CD4-positive, CD25-positive, alpha-beta regulatory T cell (primary cell): ENCODE measurements around the gene TMEM181. TPM values are rescaled to one million over a fixed set of nuclear protein-coding genes. Genes with fewer than 3 reads are reported as not detected.
"Not testable (repeated sequence)": the region's sequence is repeated elsewhere in the genome, so short reads cannot be mapped to it uniquely, and the experiment has no call there.

Experiments used
- ATAC-seq, 2 donors: fragments of 150-1000 bp; cut with Tn5 transposase; one replicate each; pipeline ENCODE4 v1.10.0; 2021; ENCODE audit warnings: low read depth in 2 of 2, moderate number of reproducible peaks in 2 of 2, moderate library complexity in 1 of 2
- DNase-seq, 3 donors: peaks; one replicate each; pipeline versions ENCODE4 v3.0.0 to v3.0.0-alpha.2; 2012 to 2022; ENCODE audit warnings: mixed read lengths in 1 of 3
- H3K27ac ChIP-seq: one replicate; pipeline ENCODE4 v1.7.0; 2013; ENCODE audit warnings: mild to moderate bottlenecking, low read length; ENCODE audit not compliant: insufficient read depth, poor library complexity, severe bottlenecking
- H3K27me3 ChIP-seq: one replicate; pipeline ENCODE4 v1.7.0; 2013; ENCODE audit warnings: low read length; ENCODE audit not compliant: control insufficient read depth, insufficient read depth
- H3K36me3 ChIP-seq: one replicate; pipeline ENCODE4 v1.7.0; 2013; ENCODE audit warnings: mild to moderate bottlenecking, low read length, moderate library complexity; ENCODE audit not compliant: control insufficient read depth, insufficient read depth
- H3K4me1 ChIP-seq: 2 replicates; pipeline ENCODE4 v1.7.0; 2013; ENCODE audit warnings: mild to moderate bottlenecking, low read length; ENCODE audit not compliant: insufficient read depth, control insufficient read depth, poor library complexity, severe bottlenecking
- H3K4me3 ChIP-seq: one replicate; pipeline ENCODE4 v1.7.0; 2013; ENCODE audit warnings: low read depth, mild to moderate bottlenecking, low read length, moderate library complexity
- H3K9me3 ChIP-seq, 2 experiments: 1 replicate in 1 of 2; 2 replicates in 1 of 2; pipeline ENCODE4 v1.7.0; 2013; ENCODE audit warnings: low read length in 2 of 2, mild to moderate bottlenecking in 1 of 2, moderate library complexity in 1 of 2; ENCODE audit not compliant: control insufficient read depth in 2 of 2
- H3K27ac Mint-ChIP-seq, 3 donors: one replicate each; pipeline ENCODE4 v1.8.0; 2020 to 2022; ENCODE audit warnings: mild to moderate bottlenecking in 3 of 3, mixed read lengths in 3 of 3, moderate library complexity in 2 of 3
- H3K27me3 Mint-ChIP-seq: one replicate; pipeline ENCODE4 v1.8.0; 2022; ENCODE audit warnings: mild to moderate bottlenecking, mixed read lengths
- H3K36me3 Mint-ChIP-seq: one replicate; pipeline ENCODE4 v1.8.0; 2020; ENCODE audit warnings: mixed read lengths
- H3K4me1 Mint-ChIP-seq, 4 donors: one replicate each; pipeline ENCODE4 v1.8.0; 2020 to 2022; ENCODE audit warnings: mixed read lengths in 4 of 4, mild to moderate bottlenecking in 1 of 4
- H3K4me3 Mint-ChIP-seq, 4 donors: one replicate each; pipeline ENCODE4 v1.8.0; 2020 to 2022; ENCODE audit warnings: mild to moderate bottlenecking in 4 of 4, mixed read lengths in 4 of 4, moderate library complexity in 3 of 4
- H3K9me3 Mint-ChIP-seq, 7 donors: one replicate each; pipeline ENCODE4 v1.8.0; 2020 to 2022; ENCODE audit warnings: mixed read lengths in 7 of 7, mild to moderate bottlenecking in 3 of 7, moderate library complexity in 2 of 7
- polyA plus RNA-seq, 4 donors: library from polyadenylated mRNA; unstranded; fragments of 300-500 nt; fragmentation: Illumina TruSeq; gene quantifications; one replicate each; pipeline ENCODE4 v1.2.3, GENCODE V29; 2021
- total RNA-seq: library from RNA; stranded (reverse); gene quantifications from one replicate; pipeline ENCODE4 v1.2.3, GENCODE V29; 2022

TMEM181 gene
- total and polyA plus RNA-seq, 5 donors from 2014 or later, result 4.9 to 21.2 (median 5.6) TPM

DNA sequence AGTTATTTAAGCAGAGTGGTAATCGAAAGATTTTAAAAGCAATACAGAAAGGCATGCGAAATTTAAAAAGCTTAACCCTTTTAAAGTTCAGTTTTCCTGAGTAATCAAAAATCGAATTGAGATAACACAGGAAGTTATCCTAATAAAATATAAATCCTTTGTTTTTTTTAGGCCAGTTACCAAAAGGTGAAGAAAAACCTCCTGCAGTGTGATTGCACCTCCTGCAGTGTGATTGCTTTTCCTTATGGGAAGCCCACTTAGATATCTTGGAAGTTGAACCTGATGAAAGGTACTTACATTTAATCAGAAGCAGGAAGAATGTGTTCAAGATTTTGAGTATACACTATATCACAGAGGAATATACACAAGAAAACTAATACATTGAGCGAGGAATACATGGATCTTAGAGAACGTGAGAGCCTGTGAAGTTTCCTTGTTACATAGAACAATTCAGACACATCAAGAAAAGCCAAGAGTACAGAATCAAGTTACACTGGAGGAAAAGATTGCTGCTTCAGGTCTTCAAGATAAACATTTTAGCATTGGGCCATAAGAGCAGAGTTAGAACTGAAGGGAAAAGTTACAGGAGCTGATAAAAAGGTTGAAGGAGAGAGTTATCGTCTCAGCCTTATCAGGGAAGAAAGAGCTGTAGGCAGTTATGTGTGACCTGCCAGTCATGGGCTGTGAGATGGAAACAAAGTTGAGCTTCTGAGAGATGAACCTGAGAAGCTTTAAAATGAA is 7.7 kb upstream of the TMEM181 start:
- H3K9me3 ChIP-seq, result no peaks in the 10 kb centered on the region
- no peaks in the 10 kb centered on the region for H3K36me3 Mint-ChIP-seq
- peaks cover 0 to 2% (median 0%) of the 10 kb centered on the region in 7 donors for H3K9me3 Mint-ChIP-seq
- no peaks in the 10 kb centered on the region for H3K36me3 ChIP-seq
- no peak overlapping the region for H3K4me3 ChIP-seq
- H3K4me1 ChIP-seq, result no peaks in the 10 kb centered on the region
- no peak overlapping the region for H3K4me3 Mint-ChIP-seq
- H3K27me3 Mint-ChIP-seq, result peaks cover 17% of the 10 kb centered on the region
- no peak overlapping the region for H3K27ac Mint-ChIP-seq
- DNase-seq, result no peak
- H3K27me3 ChIP-seq, result peaks cover 3% of the 10 kb centered on the region
- H3K4me1 Mint-ChIP-seq, result peaks cover 0 to 15% (median 1%) of the 10 kb centered on the region in 4 donors
- no peak for ATAC-seq
- H3K27ac ChIP-seq, result no peak overlapping the region

DNA sequence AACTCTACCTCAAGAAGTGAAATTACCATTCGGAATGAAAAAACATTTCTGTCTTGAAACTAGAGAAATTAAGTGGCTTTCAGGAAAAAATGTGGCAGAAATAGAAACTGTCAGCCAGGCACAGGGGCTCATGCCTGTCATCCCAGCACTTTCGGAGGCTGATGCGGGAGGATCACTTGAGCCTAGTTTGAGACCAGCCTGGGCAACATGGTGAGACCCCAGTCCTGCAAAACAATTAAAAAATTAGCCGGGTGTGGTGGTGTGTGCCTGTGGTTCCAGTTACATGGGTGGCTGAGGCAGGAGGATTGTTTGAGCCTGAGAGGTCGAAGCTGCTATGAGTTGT is 7.1 kb upstream of the TMEM181 start:
- Mint-ChIP-seq H3K36me3 (no peaks in the 10 kb centered on the region), H3K27ac (no peak overlapping the region), H3K27me3 (peaks cover 14% of the 10 kb centered on the region), H3K4me3 (no peak overlapping the region), H3K4me1 (peaks cover 0 to 15% (median 1%) of the 10 kb centered on the region in 4 donors), H3K9me3 (peaks cover 0 to 2% (median 0%) of the 10 kb centered on the region in 7 donors)
- Histone ChIP-seq H3K36me3 (no peaks in the 10 kb centered on the region), H3K9me3 (no peaks in the 10 kb centered on the region), H3K4me1 (no peaks in the 10 kb centered on the region), H3K27me3 (peaks cover 3% of the 10 kb centered on the region), H3K4me3 (no peak overlapping the region), H3K27ac (no peak overlapping the region)
- DNase-seq, result no peak
- no peak for ATAC-seq

DNA sequence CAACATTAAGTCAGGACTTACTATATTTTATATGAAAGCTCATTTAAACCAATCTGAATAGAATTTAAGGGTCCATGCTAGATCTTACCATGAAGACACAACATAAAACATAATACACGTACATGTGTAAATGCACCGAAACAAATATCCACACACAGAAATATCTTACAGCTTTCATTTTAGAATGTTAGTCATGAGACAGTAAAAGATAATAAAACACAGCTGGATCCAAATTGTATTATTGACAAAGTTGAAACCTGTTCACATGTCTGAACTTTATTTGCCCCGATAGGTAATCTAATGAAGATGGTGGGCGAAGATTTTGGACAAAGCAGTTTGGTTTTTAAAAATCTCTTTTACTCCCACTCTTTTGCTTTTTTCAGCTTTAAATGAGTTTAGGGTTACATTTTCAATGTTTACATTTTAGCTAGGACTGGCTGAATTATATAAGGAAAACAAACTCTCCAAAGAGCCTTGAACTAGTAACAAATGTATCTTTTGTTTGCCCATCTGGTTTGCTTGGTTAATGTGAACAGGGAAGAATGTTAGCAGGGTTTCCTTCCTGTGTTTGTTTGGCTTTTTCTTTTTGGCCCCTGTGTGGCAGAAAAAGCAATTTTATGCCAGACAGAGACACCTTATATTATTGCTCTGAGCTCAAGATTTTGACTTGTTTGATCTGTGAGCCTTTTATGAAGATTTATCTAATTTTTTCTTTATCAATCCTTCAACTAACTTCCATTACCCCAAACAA is 5.1 kb upstream of the TMEM181 start:
- H3K27ac Mint-ChIP-seq, result no peak overlapping the region
- Histone ChIP-seq H3K4me1 (peaks cover 7% of the 10 kb centered on the region), H3K36me3 (no peaks in the 10 kb centered on the region), H3K27me3 (peaks cover 3% of the 10 kb centered on the region), H3K27ac (no peak overlapping the region), H3K9me3 (no peaks in the 10 kb centered on the region), H3K4me3 (no peak overlapping the region)
- DNase-seq (no peak), ATAC-seq (no peak)
- H3K27me3 Mint-ChIP-seq, result peaks cover 20% of the 10 kb centered on the region
- peaks cover 2 to 15% (median 9%) of the 10 kb centered on the region in 4 donors for H3K4me1 Mint-ChIP-seq
- no peaks in the 10 kb centered on the region for H3K36me3 Mint-ChIP-seq
- peaks cover 0 to 2% (median 0%) of the 10 kb centered on the region in 7 donors for H3K9me3 Mint-ChIP-seq
- H3K4me3 Mint-ChIP-seq, result peak overlapping the region in 1 of 4 donors; percentile 60

DNA sequence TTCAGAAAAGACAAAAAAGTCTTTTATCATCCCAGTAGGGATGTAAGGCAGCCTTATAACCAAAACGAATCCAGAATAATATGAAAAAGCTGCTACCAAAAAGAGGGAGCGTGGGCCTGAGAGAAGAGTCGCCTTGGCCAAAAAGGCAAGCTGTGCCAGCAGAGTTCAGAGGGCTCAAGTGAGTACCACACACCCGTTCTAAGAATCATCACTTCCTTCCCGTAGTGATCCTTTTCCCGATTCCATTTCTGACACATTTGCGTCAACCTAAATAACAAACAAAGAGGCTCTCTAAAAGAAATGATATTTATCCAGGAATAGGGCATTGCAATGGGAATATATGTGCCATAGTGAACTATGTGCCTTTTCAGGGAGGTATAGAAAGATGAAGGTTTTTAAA is 3.8 kb upstream of the TMEM181 start:
- no peak overlapping the region for H3K4me3 ChIP-seq
- peaks cover 11% of the 10 kb centered on the region for H3K4me1 ChIP-seq
- no peaks in the 10 kb centered on the region for H3K36me3 ChIP-seq
- Mint-ChIP-seq H3K4me1 (peaks cover 2 to 20% (median 15%) of the 10 kb centered on the region in 4 donors), H3K36me3 (peaks cover 3% of the 10 kb centered on the region), H3K27me3 (peaks cover 20% of the 10 kb centered on the region), H3K27ac (no peak overlapping the region), H3K4me3 (peak overlapping the region in 2 of 4 donors; percentile 24 to 60), H3K9me3 (peaks cover 0 to 2% (median 0%) of the 10 kb centered on the region in 7 donors)
- no peak for ATAC-seq
- H3K27me3 ChIP-seq, result peaks cover 3% of the 10 kb centered on the region
- H3K27ac ChIP-seq, result no peak overlapping the region
- no peak for DNase-seq
- H3K9me3 ChIP-seq, result no peaks in the 10 kb centered on the region

DNA sequence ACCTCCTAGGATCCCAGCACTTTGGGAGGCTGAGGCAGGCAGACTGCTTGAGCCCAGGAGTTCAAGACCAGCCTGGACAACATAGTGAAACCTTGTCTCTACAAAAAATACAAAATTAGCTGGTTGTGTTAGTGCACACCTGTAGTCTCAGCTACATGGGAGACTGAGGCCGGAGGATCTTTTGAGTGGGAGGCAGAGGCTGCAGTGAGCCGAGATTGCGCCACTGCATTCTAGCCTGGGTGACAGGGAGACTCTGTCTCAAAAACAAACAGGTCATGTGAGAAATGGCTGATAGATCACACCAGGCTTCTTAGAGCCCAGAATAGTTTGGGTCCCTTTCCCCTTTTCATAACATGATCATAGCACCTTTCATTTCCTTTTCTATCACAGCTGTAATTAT is 2.8 kb upstream of the TMEM181 start:
- H3K9me3 ChIP-seq, H3K27ac Mint-ChIP-seq, H3K36me3 ChIP-seq, H3K9me3 Mint-ChIP-seq, H3K27ac ChIP-seq, ATAC-seq, H3K27me3 ChIP-seq, H3K4me3 ChIP-seq, DNase-seq, H3K36me3 Mint-ChIP-seq: not testable (repeated sequence)
- H3K4me1 ChIP-seq, result peaks cover 21% of the 10 kb centered on the region
- H3K4me3 Mint-ChIP-seq, result peak overlapping the region in 1 of 4 donors; percentile 84
- H3K4me1 Mint-ChIP-seq, result peaks cover 11 to 30% (median 25%) of the 10 kb centered on the region in 4 donors
- peaks cover 19% of the 10 kb centered on the region for H3K27me3 Mint-ChIP-seq

DNA sequence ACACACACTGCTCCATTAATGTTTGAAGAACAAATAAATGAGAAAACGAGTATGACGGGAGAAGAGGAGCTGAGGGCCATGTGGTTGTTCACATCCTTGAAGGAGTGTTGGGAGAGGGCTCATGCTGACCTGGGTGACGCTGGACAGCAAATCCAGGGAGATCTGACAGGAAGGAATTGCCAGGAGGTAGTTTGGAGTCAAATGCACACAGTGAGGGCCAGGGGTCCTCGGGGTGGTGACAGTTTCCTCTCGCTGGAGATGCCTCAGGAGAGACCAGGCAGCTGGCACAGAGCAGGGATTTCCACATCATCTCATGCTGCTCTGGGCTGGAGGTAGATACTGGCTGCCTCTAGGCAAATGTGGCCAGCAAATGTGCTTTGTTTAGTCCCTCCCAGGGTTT is 2.0 kb upstream of the TMEM181 start:
- Histone ChIP-seq H3K9me3 (no peaks in the 10 kb centered on the region), H3K4me1 (peaks cover 30% of the 10 kb centered on the region), H3K27me3 (no peaks in the 10 kb centered on the region), H3K27ac (no peak overlapping the region), H3K36me3 (no peaks in the 10 kb centered on the region), H3K4me3 (no peak overlapping the region)
- no peaks in the 10 kb centered on the region for H3K9me3 Mint-ChIP-seq
- no peak for ATAC-seq
- peaks cover 7% of the 10 kb centered on the region for H3K36me3 Mint-ChIP-seq
- no peak for DNase-seq
- H3K4me1 Mint-ChIP-seq, result peaks cover 17 to 34% (median 29%) of the 10 kb centered on the region in 4 donors
- H3K27me3 Mint-ChIP-seq, result peaks cover 10% of the 10 kb centered on the region
- H3K27ac Mint-ChIP-seq, result peak overlapping the region in 1 of 3 donors; percentile 83
- H3K4me3 Mint-ChIP-seq, result peak overlapping the region; percentile 50 to 97 (median 68)

DNA sequence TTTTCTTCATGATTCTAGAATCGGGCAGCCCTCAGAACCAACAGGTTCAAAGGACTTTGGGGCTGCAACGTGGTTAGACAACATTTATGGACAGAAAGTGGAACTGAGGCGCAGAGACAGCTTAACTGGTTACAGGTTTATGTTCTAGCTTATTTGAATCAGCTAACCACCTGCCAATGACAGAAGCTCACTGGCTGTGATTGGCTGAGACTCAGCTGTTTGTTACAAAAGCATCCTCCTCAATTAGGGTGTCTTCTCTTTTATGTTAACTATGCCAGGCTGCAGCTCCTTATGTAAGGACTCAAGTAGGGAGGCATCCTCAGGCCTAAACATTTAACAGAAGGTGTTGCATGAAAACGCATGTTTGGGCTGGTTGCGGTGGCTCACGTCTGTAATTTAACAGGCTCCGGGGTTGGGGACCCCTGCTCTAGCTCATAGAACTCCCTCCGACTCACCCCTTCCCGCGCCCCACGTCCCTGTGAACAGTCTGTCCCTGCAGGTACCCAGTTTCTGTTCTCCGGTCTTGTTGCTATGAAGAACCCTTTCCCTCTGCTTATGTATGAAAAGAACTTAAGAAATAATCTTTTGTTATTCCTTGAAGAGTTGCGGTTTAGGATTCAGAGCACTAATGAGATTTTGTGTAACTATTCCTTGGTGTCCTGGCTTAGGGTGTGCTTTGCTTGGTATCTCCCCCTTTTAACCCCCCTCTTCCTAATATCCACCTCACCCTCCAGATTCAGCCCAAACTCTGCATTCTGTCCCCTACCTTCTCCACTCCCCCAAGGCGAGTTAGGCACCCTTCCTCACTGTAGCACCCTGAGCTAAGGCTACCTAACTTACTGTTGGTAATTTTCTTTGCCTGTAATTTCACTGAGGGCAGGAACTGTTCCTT is 1.2 kb upstream of the TMEM181 start:
- H3K4me3 ChIP-seq, result peak overlapping the region; percentile 86
- ATAC-seq (no peak), DNase-seq (no peak)
- Mint-ChIP-seq H3K4me3 (peak overlapping the region; percentile 83 to 97 (median 86)), H3K36me3 (peaks cover 7% of the 10 kb centered on the region), H3K27me3 (peaks cover 10% of the 10 kb centered on the region), H3K4me1 (peaks cover 19 to 40% (median 30%) of the 10 kb centered on the region in 4 donors), H3K27ac (peak overlapping the region; percentile 46 to 87 (median 72)), H3K9me3 (no peaks in the 10 kb centered on the region)
- H3K9me3 ChIP-seq, result no peaks in the 10 kb centered on the region
- peaks cover 31% of the 10 kb centered on the region for H3K4me1 ChIP-seq
- no peaks in the 10 kb centered on the region for H3K27me3 ChIP-seq
- H3K27ac ChIP-seq, result no peak overlapping the region
- H3K36me3 ChIP-seq, result no peaks in the 10 kb centered on the region
